Dedifferentiated amniotic fluid mesenchymal stem cell (primary cell): ENCODE measurements around the gene PGM2.
"Not testable (repeated sequence)": the region's sequence is repeated elsewhere in the genome, so short reads cannot be mapped to it uniquely, and the experiment has no call there.

Source experiments
- DNase-seq: peaks from one replicate; pipeline ENCODE4 v3.0.0-alpha.2; 2016; ENCODE audit errors: extremely low spot score

Gene PGM2

DNA sequence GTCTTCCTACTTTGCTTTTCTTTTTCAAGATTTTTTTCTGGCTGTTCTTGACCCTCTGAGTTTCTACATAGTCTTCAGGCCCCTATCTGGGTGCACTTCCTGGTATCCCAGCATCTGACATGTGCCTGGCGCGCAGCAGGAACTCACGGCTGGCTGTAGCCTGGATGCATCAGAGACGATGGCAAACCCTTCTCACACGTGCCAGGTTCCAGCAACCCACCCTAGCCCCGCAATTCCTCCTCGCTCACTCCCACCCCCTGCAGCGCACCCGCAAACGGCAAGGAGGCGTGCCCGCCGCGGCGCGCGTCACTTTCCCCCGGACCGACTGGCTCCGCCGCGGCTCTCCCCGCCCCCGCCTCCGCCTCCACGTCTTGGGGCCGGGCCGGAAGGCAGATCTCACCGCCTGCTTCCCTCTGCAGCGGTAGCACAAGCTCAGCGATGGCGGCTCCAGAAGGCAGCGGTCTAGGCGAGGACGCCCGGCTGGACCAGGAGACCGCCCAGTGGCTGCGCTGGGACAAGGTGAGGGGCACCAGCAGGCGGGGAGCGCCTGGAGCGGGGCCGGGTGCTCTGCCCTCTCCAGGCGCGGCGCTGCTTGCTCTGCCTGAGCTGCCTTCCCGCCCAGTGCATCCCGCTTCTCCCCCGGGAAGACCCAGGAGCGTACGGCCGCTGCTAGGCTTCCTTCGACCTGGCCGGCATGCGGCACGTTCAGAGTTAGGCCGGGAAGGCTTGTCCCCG lies at the start of gene PGM2:
TSS of gene PGM2 (plus strand) at position 392 of the 735 bp plus-strand sequence. CDS start at position 439, 47 bp downstream.
- DNase-seq: peak; percentile 71

DNA sequence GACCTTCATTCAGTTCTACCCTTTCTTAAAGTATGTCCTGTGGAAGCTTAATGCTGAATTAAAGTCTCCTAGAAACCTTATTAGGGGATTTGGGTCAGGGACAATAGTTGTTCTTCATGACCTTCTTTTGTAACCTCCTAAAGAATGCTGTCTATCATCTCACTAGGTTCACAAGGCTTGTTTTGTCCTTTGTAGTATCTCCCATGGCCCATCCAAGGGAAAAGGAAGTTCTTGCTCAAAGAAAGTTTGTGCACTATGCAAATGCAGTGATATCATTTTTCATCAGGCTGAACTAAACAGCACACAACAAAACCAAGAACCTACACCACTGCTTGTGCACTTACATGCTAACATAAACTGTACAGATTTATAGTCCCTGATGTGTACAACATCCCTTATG lies 46.6 kb upstream of the PGM2 start:
- DNase-seq: no peak

DNA sequence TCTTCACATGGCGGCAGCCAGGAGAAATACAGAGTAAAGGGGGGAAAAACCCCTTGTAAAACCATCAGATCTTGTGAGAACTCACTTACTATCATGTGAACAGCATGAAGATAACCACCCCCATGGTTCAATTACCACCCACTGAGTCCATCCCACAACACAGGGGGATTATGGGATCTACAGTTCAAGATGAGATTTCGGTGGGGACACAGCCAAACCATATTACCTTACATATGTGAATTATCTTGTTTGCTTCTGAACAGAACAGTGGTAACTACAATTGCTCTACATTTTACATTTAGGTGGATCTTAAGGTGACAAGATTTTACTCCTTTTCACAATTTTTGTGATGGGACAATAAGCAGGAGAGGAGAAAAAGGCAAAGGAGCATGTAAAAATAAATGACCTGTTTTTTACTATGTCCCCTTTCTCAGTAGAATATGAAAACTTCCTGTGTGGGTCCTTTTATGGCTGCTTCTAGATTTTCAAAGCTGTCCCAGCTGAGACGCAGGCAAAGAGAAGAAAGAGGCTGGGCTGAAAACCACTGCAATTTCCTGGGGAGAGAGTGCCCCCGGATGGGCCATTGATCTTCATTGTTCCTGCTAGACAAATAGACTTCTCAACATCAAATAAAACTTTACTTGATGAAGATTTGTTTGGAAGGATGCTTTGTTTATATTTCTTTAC lies 45.9 kb upstream of the PGM2 start:
- DNase-seq: no peak

DNA sequence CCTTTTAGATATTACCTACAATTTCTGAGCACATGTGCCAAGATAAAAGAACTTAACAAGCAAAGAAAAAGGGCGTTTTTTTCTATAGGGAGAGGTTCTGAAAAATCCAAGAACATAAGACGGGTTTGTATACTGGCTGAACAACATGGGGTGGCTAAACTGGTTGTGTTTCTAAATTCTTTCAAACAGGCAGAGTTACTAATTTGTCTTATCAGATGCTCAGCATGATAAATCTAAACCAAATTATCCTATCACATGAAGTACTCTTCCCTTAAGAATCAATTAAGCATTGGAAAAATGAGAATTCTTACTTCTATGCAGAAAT lies 45.4 kb upstream of the PGM2 start:
- DNase-seq: no peak

DNA sequence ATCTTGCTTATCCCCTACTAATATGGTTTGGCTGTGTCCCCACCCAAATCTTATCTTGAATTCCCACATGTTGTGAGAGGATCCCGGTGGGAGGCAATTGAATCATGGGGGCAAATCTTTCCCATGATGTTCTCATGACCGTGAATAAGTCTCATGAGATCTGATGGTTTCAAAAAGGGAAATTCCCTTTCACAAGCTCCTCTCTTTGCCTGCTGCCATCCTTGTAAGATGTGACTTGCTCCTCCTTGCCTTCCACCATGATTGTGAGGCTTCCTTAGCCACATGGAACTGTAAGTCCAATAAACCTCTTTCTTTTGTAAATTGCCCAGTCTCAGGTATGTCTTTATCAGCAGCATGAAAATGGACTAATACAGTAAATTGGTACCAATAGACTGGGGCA lies 40.2 kb upstream of the PGM2 start:
- DNase-seq: not testable (repeated sequence)

DNA sequence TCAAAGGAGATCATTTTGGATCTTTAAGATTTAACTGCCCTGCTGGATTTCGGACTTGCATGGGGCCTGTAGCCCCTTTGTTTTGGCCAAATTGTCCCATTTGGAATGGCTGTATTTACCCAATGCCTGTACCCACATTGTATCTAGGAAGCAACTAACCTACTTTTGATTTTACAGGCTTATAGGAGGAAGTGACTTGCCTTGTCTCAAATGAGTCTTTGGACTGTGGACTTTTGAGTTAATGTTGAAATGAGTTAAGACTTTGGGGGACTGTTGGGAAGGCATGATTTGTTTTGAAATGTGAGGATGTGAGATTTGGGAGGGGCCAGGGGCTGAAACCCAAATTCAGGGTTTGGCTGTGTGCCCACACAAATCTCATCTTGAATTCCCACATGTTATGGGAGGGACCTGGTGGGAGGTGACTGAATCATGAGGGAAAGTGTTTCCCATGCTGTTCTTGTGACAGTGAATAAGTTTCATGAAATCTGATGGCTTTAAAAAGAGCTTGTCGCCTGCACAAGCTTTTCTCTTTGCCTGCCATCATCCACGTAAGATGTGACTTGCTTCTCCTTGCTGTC lies 38.5 kb upstream of the PGM2 start:
- not testable (repeated sequence) for DNase-seq

DNA sequence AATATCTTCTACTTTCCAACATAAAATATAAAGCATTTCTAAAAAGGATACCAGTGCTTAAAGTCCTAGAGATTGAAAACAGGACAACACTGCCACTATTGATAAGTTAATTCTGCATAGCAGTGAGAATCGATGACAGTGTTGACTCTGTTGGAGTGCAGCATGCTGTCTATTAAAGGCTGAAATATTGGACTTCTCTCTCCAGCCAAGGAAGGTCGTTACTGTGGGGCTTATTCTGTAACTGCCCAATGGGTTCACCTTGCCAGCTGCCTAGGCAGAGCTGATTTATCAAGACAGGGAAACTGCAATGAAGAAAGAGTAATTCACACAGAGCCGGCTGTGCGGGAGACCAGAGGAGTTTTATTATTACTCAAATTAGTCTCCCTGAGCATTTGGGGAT lies 37.7 kb upstream of the PGM2 start:
- DNase-seq: no peak

DNA sequence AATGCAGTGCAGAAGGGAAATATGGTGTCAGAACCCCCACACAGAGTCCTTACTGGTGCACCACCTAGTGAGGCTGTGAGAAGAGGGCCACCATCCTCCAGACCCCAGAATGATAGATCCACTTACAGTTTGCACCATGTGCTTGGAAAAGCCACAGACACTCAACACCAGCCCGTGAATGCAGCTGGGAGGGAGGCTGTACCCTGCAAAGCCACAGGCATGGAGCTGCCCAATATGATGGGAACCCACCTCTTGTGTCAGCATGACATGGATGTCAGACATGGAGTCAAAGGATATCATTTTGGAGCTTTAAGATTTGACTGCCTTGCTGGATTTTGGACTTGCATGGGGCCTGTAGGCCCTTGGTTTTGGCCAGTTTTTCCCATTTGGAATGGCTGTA lies 34.2 kb upstream of the PGM2 start:
- DNase-seq: no peak

DNA sequence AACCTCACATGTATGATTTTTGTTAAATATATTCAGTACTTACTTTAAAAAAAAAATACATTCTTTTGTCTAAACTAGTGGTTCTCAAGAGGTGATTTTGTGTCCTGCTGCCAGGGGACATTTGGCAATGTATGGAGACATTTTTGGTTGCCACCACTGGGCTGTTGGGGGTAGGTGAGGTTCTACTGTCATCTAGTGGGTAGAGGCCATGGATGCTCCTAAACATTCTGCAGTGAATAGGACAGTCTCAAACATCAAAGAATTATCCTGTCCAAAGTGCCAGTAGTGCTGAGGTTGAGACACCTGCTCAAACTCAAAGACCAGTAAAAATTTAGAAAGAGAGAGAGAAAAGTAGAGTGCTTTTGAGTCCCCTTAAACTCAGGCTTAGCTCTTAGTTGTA lies 32.9 kb upstream of the PGM2 start:
- DNase-seq: no peak

DNA sequence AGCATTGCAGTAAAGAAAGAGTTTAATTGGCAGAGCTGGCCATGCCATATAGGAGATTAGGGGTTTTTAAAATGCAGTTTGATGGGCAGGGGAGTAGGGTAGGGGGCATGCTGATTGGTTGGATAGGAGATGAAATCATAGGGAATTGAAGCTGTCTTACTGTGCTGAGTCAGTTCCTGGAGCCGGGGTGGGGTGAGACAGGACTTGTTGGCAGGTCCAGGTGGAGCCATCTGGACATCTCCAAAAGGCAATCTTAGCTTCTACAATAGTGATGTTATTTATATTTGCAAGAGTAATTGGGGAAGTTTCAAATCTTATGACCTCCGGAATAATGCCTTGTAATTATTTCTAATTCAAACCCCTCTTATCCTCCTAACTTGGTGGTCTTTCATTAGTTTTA lies 32.4 kb upstream of the PGM2 start:
- DNase-seq: no peak

DNA sequence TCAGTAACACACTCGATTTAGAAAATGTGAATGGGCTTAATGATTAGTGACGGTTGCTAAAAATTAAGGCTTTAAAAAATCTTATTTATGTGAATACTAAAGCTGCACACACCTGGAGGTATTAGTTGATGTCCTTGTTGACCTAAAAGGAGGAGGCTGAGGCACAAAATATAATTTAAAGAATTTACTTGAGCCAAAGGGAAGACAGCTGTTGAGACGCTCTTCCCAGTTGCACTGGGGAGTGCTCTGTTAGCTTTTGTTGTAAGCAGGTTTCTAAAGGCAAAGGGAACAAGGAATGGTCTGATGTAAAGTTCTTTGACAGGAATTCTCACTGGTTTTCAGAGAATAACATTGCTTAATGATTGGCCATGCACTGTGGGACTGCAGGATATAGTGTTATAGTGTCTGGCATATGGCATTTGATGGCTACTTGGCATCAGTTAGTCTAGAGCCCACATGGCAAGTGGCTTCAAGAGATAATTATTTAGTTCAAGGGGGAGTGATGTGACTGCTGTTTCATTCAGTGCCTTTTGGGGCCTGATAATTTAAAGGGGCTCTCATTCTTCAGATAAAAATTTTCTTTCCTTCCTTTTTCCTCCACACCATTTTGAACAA lies 30.8 kb upstream of the PGM2 start:
- no peak for DNase-seq

DNA sequence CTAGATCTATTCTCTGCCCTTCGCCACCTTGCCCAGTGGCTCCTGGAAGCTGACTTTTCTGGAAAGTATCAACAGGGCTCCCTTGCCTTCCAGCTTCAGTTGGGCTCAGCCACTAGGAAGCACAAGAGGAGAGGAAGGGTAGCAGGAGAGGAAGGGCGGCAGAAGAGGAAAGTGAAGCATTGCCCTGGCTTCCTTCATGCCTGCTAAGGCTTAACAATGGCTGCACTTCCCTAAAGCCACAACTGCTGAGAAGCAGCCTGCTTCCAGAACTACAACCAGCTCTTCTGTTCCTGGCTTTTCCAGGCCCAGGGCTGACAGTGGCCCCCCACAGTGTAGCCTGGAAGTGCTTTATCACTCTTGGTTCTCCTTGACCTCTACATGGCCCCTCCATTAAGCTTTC lies 29.1 kb upstream of the PGM2 start:
- DNase-seq: no peak

DNA sequence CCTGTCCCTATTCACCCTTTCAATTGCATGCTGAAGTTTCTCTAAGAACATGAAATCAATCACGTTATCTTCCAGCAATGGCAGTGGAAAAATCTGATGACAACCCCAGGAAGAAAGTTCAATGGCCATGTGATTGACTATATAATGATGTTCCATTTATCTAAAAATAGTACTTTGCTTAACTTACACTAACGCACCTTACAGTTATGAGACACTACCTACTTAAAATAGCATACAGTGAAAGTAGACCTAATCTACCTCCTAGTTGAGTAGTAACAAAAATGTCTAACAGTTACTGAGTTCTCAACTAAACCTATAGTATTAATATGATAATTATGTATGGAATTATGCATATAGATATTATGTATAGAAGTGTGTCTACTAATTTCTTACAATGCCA lies 28.6 kb upstream of the PGM2 start:
- DNase-seq: no peak

DNA sequence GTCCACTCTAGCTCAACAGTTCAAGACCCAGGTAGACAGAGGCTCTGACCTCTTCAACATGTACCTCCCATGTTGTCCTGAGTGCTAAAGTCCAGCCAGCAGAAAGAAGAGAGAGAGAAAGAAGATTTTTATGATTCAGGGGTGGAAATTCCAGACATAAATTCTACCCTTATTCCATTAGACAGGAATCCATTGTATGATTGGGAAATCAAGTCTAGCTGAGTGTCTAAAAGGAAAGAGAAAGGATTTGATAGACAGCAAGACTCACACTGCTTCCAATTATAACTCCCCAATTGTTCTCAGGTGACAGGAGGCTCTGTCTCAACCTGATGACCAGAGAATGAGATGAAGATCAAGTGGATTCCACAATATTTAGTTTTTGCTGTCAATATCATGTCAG lies 27.9 kb upstream of the PGM2 start:
- DNase-seq: no peak

DNA sequence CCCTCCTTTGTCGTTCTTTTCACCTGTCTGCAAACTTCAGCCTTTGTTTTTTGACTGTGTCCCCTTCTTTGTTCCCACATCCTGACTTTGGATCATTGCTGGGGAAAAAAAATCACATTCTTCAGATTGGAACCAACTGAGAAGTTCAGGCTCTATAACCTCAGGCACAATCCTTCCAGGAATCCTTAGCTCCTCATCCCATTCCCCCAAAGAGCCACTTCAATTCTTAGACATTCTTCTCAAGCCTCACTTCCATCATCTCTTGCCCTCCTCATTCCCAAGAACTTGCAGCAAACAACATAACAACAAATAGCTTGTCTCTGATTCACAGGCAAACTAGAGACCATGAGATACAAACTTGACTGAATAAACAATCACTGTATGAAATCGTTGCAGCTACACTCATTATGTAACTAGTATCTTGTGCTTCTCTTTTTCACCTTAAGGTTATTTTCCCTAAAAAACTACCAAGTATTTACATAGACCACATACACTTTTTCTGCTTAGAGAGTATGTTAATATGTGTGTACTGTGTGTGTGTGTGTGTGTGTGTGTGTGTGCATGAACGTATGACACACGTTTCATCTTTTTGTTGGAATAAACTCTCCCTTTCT lies 26.4 kb upstream of the PGM2 start:
- DNase-seq: no peak

DNA sequence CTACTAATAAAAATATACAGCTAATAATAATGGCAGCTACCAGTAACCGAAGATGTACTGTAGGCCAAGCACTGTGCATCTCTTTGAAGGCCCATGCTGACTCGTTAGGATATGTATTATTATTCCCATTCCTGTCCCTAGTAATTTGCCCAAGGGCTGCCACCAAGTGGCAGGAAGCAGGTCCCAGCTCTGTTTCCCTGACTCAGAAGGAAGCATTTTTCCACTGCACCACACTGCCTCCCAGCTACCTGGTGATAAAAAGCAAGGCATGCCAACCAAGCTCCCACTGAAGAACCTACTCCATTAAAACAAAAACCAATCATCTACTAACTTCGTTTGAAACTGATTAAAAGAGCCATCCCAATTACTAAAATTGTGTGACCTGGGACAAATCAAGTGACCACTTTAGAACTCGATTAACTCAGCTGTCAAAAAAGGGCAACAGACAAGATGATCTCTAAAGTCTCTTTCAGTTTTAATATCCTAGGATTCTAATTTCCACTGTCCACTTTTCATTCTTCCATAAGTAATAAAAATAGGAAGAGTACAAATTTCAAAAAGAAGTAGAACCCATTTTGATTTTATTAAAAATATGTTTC lies 24.3 kb upstream of the PGM2 start:
- peak; percentile 56 for DNase-seq

DNA sequence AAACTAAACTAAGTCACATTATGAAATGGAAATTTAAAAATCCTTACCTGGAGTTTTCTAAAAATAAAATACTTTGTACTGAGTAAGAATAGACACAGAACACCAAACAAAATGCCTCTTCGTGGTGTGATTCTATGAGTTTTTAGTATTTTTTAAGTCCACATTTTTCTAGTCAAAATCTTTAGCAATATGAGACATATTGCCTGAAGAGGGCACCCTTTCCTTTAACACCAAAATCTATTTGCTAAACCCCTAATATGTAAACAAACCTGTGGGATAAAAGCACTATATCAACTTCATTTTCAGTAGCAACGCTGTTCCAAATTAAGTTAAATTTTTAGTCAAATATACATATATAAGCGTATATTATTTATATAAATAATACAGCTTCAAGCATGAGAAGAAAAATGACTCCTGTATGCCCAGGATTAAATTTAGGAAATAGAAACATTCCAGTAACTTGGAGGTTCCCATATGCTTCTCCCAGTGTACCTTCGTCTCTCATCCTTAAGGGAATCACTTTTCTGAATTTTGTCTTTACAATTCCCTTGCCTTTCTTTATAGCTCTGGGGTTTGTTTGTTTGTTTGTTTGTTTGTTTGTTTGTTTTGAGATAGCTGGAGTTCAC lies 23.0 kb upstream of the PGM2 start:
- peak; percentile 63 for DNase-seq

DNA sequence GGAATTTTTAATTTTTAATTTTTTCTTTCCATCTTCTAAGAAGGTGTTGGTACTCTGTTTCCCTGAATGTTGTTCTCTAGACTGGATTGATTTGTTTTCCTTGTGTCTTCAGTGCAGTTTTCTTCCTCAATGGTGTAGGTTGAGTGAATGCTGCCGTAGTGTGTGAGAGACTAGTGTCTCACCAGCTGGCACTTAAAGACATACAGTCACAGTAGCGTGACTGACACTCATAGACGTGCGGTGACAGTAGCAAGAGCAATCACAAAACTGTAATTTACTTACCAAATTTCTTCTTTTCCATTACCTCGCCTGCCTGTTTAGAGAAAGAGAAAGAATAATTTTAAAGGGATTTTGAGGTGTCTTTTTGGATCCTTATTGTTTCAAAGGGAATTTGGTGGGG lies 21.4 kb upstream of the PGM2 start:
- no peak for DNase-seq

DNA sequence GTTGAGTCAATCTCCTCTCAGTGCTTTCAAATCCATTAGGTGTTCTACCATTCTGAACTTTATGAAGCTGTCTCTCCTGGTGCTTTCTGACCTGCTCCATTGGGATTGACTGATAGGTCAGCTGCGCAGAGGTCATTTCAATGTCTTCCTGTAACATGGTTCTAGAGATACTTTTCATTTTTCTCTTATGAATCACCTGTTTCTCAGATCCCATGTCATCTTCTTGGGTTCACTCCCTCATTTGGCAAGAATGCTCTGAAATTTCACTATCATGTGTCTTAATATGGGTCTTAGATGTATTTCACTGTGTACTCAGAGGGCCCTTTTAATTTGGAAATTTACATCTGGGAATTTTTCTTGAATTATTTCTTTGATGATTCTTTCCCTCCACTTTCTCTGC lies 13.8 kb upstream of the PGM2 start:
- no peak for DNase-seq

DNA sequence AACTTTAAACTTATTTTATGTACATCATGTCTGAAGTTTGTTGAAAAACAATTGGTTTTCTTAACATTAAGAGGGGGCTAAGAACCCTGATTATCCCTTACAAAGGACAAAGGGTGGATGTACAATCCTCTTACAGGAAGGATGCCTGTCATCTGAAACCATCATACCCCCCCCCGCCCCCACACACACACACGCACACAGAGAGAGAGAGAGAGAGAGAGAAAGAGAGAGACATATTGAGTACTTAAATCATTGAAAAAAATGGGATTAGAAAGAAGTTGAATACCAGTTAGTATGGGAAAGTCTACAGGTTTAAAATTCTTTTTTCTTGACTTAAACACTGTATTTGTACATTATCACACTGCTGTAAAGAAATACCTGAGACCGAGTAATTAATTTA lies 10.9 kb upstream of the PGM2 start:
- no peak for DNase-seq

DNA sequence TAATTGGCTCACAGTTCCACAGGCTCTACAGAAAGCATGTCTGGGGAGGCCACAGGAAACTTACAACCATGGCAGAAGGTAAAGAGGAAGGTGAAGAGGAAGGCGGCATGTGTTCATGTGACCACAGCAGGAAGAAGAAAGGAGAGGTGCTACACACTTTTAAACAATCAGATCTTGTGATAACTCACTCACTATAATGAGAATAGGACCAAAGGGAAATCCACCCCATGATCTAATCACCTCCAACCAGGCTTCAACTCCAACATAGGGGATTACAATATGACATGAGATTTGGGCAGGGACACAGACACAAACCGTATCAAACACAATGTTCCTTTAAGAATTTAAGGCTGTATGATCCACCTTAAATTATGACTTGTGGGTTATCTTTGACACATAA lies 10.5 kb upstream of the PGM2 start:
- DNase-seq: no peak

DNA sequence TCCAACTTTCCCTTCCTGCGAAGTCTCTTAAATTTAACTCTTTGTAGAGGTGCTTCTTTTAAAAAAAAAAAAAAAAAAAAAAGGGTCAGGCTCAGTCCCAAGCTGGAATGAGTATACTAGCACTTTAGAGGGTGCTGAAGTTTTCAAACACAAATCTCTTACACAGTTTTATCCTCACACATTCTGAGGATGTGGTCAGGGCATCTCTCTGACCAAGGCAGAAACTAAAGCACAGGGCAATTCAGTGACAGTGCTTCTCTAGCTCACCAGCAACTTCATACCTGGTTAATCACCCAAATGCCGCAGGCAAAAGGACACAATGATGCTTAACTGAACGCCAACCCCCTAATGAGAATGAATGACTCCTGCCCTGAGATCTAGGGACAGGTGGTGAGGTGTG lies 9.8 kb upstream of the PGM2 start:
- DNase-seq: no peak
